Stimulated activated effector memory CD8-positive, alpha-beta T cell treated with anti-CD3 and anti-CD28 coated beads, Interleukin-12 subunit alpha, Interleukin-12 subunit beta, amount 100 ng/mL, for 72 hours (primary cell): Measurements from ENCODE around the gene SLIT1.
A peak's percentile ranks its signal among the peaks of the same experiment; 100 is the strongest.

ENCODE experiments used
- ATAC-seq: fragments of 150-1000 bp; cut with Tn5 transposase; 2 replicates; pipeline ENCODE4 v1.10.0; 2021
- DNase-seq, 2 donors: peaks; one replicate each; pipeline ENCODE4 v3.0.0; 2021 to 2022; ENCODE audit warnings: low spot score in 2 of 2
- H3K27ac Mint-ChIP-seq: one replicate; pipeline ENCODE4 v1.8.0; 2022; ENCODE audit warnings: mild to moderate bottlenecking, mixed read lengths
- H3K36me3 Mint-ChIP-seq: one replicate; pipeline ENCODE4 v1.8.0; 2022; ENCODE audit warnings: mild to moderate bottlenecking, mixed read lengths
- H3K4me1 Mint-ChIP-seq: one replicate; pipeline ENCODE4 v1.8.0; 2022; ENCODE audit warnings: mixed read lengths
- H3K4me3 Mint-ChIP-seq: one replicate; pipeline ENCODE4 v1.8.0; 2022; ENCODE audit warnings: mild to moderate bottlenecking, mixed read lengths
- H3K9me3 Mint-ChIP-seq: one replicate; pipeline ENCODE4 v1.8.0; 2022; ENCODE audit warnings: mixed read lengths

Gene SLIT1

DNA sequence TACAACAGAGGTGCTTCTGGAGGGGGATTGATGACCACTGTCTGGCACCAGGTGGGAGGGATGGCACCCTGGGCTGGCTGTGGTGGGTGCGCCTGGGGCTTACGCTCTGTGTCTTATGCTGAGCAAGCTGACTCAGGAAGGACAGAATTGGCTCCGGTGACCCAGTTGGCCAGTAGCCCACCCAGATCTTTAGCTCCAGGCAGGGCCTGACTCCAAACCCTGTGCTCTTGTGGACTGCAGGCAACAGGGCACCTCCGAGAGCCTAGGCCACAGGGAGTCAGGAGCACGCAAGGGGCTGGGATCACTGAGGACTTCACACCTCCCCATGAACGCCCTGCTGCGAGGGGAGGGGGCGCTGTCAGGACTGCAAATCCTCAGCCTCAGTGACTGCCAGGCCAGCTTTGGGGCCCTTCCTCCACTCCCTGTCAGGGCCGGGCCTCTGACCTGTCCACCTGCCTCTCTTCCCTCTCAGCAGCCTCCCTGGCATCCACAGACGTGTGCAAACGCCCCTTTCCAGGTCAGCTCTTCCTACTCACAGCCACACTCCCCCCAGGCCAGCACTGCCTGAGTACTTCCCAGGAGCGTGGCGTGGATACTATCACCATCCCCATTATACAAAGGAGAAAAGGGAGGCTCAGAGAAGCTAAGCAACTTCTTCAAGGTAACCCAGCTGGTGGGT is 118.7 kb downstream of the SLIT1 start:
- no peak for DNase-seq
- H3K4me1 Mint-ChIP-seq = peaks cover 15% of the 10 kb centered on the region
- peaks cover 6% of the 10 kb centered on the region for H3K9me3 Mint-ChIP-seq
- no peak overlapping the region for H3K4me3 Mint-ChIP-seq
- ATAC-seq = no peak
- no peaks in the 10 kb centered on the region for H3K36me3 Mint-ChIP-seq
- no peak overlapping the region for H3K27ac Mint-ChIP-seq

- ATAC-seq (no peak), DNase-seq (no peak)
- Mint-ChIP-seq H3K27ac (no peak overlapping the region), H3K4me3 (no peak overlapping the region), H3K36me3 (no peaks in the 10 kb centered on the region), H3K4me1 (peaks cover 15% of the 10 kb centered on the region), H3K9me3 (peaks cover 6% of the 10 kb centered on the region)
Measured at GRCh38 chr10:97065686-97066660, 119.8 kb downstream of the SLIT1 start.

DNA sequence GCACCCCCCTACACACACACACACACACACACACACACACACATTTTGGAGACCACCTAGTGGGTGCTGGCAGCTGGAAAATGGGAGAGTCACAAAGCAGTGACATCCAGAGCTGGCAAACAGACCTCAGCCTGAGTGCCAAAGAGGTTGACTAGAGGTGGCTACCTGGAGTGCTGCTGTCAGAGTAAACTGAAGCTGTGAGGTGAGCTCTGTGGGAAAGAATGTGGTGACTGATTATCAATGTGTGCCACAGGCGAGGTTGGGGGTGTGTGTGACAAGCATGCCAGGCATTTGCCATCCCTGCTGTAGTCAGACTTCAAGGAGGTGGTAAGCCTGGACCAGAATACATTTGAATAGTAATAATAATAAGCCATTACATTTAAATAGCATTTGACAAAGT is 120.6 kb downstream of the SLIT1 start:
- ATAC-seq = no peak
- Mint-ChIP-seq H3K4me3 (no peak overlapping the region), H3K4me1 (peaks cover 14% of the 10 kb centered on the region), H3K27ac (no peak overlapping the region), H3K36me3 (no peaks in the 10 kb centered on the region), H3K9me3 (peaks cover 6% of the 10 kb centered on the region)
- DNase-seq = no peak

DNA sequence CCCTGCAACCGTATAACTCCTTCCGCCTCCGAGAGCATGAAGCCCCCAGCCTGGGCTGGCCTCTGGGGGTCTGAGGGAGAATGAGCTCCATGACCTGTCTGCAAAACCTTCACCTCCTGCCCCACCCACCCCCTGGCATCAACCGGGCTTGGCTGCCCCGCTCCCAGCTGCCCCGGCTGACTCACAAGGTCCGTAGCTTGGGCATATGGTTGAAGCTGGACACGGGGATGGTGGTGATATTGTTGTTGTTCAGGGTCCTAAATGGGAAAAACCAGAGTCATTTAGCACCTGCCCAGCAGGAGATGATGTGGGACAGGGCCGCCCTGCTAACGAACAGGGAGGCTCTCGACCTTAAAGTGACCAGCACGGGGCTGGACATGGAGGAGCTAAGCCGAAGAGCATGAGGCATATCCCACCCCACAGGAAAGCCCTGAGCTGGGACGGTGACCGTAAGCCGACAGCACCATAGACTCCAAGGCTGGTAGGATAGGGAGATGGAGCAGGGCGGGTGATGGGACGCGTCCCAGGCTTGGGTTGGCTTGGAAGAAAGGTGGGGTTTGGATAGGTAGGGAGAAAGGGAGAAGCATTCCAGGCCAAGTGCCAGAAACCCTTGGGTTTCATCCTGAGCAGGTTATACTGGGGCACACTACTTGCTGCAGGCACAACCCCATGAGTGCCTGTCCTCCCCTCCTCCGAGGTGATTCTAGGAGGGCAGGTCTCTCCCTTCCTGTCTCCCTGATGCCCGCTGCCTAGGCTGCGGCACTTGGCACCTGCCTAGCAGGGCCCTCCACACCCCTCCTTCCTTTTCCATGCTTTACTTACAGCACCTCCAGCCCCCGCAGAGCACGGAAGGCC is 121.5 kb downstream of the SLIT1 start:
- peaks cover 5% of the 10 kb centered on the region for H3K4me1 Mint-ChIP-seq
- H3K4me3 Mint-ChIP-seq = no peak overlapping the region
- H3K27ac Mint-ChIP-seq = no peak overlapping the region
- H3K9me3 Mint-ChIP-seq = peaks cover under 1% of the 10 kb centered on the region
- ATAC-seq (no peak), DNase-seq (no peak)
- H3K36me3 Mint-ChIP-seq = no peaks in the 10 kb centered on the region

- H3K9me3 Mint-ChIP-seq = no peaks in the 10 kb centered on the region
- no peak for DNase-seq
- no peaks in the 10 kb centered on the region for H3K36me3 Mint-ChIP-seq
- ATAC-seq = no peak
- no peak overlapping the region for H3K4me3 Mint-ChIP-seq
- no peak overlapping the region for H3K27ac Mint-ChIP-seq
- no peaks in the 10 kb centered on the region for H3K4me1 Mint-ChIP-seq
Measured at GRCh38 chr10:97063271-97063982, 122.3 kb downstream of the SLIT1 start.

DNA sequence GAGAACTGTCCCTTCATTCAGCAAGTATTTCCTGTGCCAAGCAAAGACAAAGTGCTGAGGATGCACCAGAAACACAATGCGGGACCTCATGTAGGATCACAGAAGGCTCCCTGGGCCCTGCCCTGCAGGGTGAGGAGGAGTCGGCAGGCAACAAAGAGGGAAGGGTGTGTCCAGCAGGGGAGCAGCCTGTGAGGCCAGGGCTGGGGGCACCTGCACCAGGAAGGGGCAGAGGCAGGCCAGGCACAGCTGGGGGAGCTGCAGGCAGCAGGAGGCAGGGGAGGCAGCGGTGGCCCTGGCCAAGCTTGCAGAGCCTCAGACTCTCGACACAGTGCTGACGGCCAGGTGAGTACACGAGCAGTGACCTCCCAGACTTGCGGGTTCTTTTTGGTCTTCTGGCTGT is 123.3 kb downstream of the SLIT1 start:
- DNase-seq = no peak
- Mint-ChIP-seq H3K4me1 (no peaks in the 10 kb centered on the region), H3K9me3 (no peaks in the 10 kb centered on the region), H3K36me3 (no peaks in the 10 kb centered on the region), H3K4me3 (no peak overlapping the region), H3K27ac (no peak overlapping the region)
- ATAC-seq = no peak

- H3K4me1 Mint-ChIP-seq = no peaks in the 10 kb centered on the region
- H3K27ac Mint-ChIP-seq = no peak overlapping the region
- H3K36me3 Mint-ChIP-seq = no peaks in the 10 kb centered on the region
- ATAC-seq = no peak
- H3K4me3 Mint-ChIP-seq = no peak overlapping the region
- H3K9me3 Mint-ChIP-seq = no peaks in the 10 kb centered on the region
- DNase-seq = no peak
Measured at GRCh38 chr10:97062046-97062445, 123.7 kb downstream of the SLIT1 start.

GRCh38 chr10:97061423-97061822 is 124.3 kb downstream of the SLIT1 start:
- ATAC-seq = no peak
- no peaks in the 10 kb centered on the region for H3K9me3 Mint-ChIP-seq
- no peak overlapping the region for H3K27ac Mint-ChIP-seq
- H3K4me3 Mint-ChIP-seq = no peak overlapping the region
- no peaks in the 10 kb centered on the region for H3K36me3 Mint-ChIP-seq
- H3K4me1 Mint-ChIP-seq = no peaks in the 10 kb centered on the region
- DNase-seq = no peak

DNA sequence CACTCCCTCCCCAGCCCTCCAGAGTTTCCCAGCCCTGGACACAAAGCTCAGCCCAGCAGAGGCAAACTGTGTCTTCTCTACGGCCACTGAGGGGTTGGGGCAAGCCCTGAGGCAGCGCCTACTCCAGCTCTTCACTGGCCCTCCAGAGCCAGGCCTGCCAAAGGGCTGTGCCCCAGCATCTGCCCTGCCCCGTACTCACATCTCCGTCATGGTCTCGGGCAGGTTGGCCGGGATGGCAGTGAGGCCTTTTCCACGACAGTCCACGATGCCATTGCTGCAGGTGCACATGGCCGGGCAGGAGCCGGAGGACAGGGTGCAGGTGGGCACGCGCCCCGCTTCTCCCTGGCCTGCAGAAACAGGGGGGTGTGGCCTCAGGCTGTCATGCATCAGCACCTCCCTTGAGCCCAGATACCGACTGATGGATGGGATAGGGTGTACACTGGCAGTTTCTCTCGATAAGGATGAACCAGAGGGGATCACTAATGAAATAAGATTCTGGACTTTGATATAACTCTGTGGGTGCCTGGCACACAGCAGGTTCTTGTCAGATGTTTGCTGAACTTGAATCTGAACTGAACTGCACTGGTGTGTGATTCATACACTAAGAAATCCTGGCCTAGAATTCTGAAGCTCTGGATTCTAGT is 125.2 kb downstream of the SLIT1 start:
- no peak overlapping the region for H3K4me3 Mint-ChIP-seq
- DNase-seq = no peak
- H3K4me1 Mint-ChIP-seq = no peaks in the 10 kb centered on the region
- H3K9me3 Mint-ChIP-seq = no peaks in the 10 kb centered on the region
- peak; percentile 5 for ATAC-seq
- H3K36me3 Mint-ChIP-seq = no peaks in the 10 kb centered on the region
- no peak overlapping the region for H3K27ac Mint-ChIP-seq

DNA sequence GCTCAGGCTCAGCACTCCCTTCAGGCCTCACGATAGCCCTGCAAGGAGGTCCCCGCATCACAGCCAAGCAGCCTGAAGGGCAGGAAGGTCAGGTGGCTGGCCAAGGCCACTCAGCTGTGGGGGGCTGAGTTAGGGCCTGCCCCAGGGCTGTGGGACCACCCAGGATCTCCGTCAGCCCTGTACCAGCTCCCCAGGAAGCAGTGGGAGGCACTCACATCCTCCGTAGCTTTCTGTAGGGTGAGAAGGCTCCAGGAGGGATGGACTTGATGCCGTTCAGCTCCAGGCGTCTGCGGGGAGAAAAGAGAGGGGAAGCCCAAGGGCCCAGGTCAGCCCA is 125.9 kb downstream of the SLIT1 start:
- no peak overlapping the region for H3K4me3 Mint-ChIP-seq
- ATAC-seq (no peak), DNase-seq (no peak)
- no peaks in the 10 kb centered on the region for H3K4me1 Mint-ChIP-seq
- H3K9me3 Mint-ChIP-seq = no peaks in the 10 kb centered on the region
- no peak overlapping the region for H3K27ac Mint-ChIP-seq
- no peaks in the 10 kb centered on the region for H3K36me3 Mint-ChIP-seq

GRCh38 chr10:97059006-97059871 is 126.5 kb downstream of the SLIT1 start:
- H3K36me3 Mint-ChIP-seq = no peaks in the 10 kb centered on the region
- no peak overlapping the region for H3K27ac Mint-ChIP-seq
- H3K9me3 Mint-ChIP-seq = no peaks in the 10 kb centered on the region

GRCh38 chr10:97058521-97058920 is 127.2 kb downstream of the SLIT1 start:
- Mint-ChIP-seq H3K36me3 (no peaks in the 10 kb centered on the region), H3K4me3 (no peak overlapping the region), H3K27ac (no peak overlapping the region), H3K4me1 (no peaks in the 10 kb centered on the region), H3K9me3 (no peaks in the 10 kb centered on the region)
- ATAC-seq (no peak), DNase-seq (no peak)

More at GRCh38 chr10:97059006-97059871, 126.5 kb downstream of the SLIT1 start:
- DNase-seq (no peak), ATAC-seq (no peak)
- Mint-ChIP-seq H3K4me3 (no peak overlapping the region), H3K4me1 (no peaks in the 10 kb centered on the region)

GRCh38 chr10:97057491-97058235 is 128.1 kb downstream of the SLIT1 start:
- no peak overlapping the region for H3K27ac Mint-ChIP-seq
- no peak for DNase-seq
- no peak for ATAC-seq
- no peak overlapping the region for H3K4me3 Mint-ChIP-seq
- no peaks in the 10 kb centered on the region for H3K9me3 Mint-ChIP-seq
- no peaks in the 10 kb centered on the region for H3K4me1 Mint-ChIP-seq
- no peaks in the 10 kb centered on the region for H3K36me3 Mint-ChIP-seq
